Suppressor macrophage (primary cell): Measurements from ENCODE around the gene R3HDM1.
"Not testable (repeated sequence)": the region's sequence is repeated elsewhere in the genome, so short reads cannot be mapped to it uniquely, and the experiment has no call there.

Source experiments
- DNase-seq, 4 experiments: peaks; one replicate each; pipeline ENCODE4 v3.0.0-alpha.2; 2020 to 2022

R3HDM1 gene

DNA sequence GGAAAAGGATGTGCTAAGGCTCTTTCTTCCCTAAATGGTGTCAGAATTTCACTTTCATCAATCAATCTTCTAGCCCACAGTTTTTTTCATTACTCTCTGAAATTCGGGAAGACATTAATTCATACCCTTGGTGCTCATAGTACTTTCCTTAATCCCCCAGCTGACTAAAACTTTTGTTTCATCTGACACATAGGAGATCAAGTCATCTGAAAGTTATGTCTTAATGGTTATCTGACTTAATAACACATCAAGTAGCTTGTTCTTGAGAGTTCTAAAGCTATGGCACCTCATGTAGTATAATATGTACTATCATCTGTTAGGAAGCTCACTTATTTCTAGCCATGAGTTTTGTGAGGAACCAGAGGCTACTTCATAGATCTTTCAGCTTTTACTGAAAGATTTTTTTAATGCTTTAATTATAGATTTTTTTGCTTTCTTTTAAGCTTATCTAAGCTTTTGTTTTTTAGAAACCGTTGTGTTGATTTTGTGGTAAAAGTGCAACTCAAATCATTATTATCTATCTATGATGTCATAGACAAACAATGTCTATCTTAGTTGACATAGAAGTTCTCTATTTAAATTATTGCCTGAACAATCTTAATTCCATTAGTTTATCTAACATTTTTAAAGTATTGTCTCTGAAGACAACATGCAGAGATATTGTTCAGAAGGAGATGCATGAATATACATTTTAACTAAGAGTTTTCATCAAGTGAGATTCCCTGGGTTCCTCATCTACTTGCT lies 116.7 kb downstream of the R3HDM1 start:
- DNase-seq, result no peak

DNA sequence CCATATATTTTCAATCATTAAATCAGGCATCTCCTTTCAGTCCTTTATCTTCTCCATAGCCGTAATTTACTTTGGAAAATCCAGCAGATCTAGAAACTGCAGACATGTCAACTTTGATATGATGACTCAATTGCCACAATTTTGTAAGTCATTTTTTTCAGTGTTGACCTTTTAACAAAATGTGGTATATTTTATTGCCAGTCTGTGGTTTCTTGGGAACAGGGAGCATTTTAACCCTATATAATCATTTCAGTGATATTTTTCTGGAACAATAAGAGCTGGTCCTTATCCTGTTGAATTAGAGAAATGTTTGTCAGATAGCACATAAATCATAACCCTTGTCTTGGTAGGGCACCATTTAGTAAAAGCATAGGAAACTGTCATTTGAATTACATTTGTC lies 119.4 kb downstream of the R3HDM1 start:
- no peak for DNase-seq

- no peak for DNase-seq
These were observed 120.4 kb downstream of the R3HDM1 start for GRCh38 chr2:135651717-135652116.

DNA sequence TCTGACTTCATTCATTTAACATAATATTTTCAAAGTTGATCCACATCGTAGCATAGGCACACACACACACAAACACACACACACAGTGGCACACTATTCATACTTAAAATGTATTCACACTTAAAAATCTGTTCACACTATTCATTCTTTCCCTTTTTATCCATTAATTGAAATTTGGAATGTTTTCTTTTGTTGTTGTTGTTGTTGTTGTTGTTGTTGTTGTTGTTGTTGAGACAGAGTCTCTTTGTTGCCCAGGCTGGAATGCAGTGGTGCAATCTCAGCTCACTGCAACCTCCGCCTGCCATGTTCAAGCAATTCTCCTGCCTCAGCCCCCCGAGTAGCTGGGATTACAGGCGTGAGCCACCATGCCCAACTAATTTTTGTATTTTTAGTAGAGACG lies 123.0 kb downstream of the R3HDM1 start:
- DNase-seq, result not testable (repeated sequence)

GRCh38 chr2:135657806-135658582 lies 126.7 kb downstream of the R3HDM1 start:
- no peak for DNase-seq

DNA sequence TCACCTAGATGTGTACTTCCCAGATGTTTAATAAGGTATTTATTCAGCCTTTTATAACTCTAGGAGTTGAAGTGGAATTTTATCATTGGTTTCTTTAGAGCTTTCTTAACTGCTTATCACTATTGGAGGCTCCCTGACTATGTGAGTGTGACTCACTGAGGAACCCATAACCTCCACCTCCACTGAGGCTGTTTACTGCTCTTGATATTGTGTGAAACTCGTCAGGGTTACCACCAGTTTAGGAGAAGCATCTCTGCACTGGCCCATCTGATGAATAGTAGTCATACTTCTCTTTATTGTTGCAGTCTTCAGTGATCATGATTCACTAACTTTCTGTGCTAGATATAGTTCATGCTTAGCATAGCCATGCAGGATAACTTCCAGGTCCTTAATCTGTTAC lies 130.8 kb downstream of the R3HDM1 start:
- DNase-seq, result peak in 2 of 4 experiments; percentile 6 to 13

GRCh38 chr2:135663148-135663700 lies 131.9 kb downstream of the R3HDM1 start:
- DNase-seq, result no peak

DNA sequence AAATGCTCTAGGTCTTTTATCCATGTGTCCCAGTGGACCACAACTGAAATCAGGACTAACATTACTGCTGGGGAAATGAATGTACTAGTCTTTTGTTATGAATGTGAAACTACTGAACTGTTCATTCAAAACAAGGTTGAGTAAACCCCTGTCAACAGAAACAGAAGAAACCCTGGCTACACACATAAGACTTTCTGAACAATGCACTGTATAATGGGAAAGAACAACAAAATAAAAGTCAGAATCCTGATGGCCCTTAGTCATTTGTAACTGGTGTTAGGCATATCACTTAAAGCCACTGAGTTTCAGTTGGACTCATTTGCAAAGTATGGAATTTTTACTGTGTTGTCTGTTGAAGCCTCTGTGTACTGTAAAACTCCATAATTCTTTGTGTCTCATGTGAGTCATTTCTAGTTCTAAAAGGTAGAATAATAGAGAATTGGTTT lies 133.4 kb downstream of the R3HDM1 start:
- no peak for DNase-seq

- peak in 3 of 4 experiments; percentile 7 to 29 (median 24) for DNase-seq
These were observed 135.8 kb downstream of the R3HDM1 start for GRCh38 chr2:135667045-135667444.

GRCh38 chr2:135674453-135674852 lies 143.2 kb downstream of the R3HDM1 start:
- no peak for DNase-seq

DNA sequence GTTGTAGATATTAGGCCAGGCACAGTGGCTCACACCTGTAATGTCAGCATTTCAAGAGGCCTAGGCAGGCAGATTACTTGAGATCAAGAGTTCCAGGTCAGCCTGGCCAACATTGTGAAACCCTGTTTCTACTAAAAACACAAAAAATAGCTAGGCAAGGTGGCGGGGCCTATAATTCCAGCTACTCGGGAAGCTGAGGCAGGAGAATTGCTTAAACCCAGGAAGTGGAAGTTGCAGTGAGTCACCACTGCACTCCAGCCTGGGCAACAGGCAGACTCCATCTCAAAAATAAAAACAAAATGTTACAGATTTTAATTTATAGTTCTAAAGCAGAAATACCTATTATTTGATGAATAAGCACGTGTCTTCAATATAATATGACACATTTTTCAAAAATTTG lies 144.7 kb downstream of the R3HDM1 start:
- DNase-seq, result peak; percentile 20 to 48 (median 26)

GRCh38 chr2:135679125-135679524 lies 147.8 kb downstream of the R3HDM1 start:
- DNase-seq, result no peak

GRCh38 chr2:135685361-135685760 lies 154.1 kb downstream of the R3HDM1 start:
- DNase-seq, result no peak

DNA sequence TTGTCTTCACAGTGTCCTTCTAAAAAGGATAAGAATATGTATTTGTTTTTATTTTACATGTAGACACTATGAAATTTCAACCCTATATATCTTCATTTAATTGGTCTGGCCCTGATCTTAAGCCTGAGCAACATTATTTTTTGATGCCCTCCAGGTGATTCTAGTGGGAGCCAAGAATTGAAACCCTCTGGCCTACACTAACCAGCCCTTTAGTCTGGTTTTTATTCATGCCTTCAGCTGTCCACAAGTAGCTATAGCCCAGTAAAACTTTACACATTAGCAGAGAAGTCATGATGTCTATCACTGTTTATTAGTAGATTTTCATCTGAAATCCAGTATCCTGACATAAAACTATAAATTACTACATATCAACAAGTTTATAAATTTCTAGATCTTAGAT lies 157.7 kb downstream of the R3HDM1 start:
- DNase-seq, result no peak

- DNase-seq, result no peak
These were observed 158.4 kb downstream of the R3HDM1 start for GRCh38 chr2:135689679-135690078.

GRCh38 chr2:135694711-135695110 lies 163.4 kb downstream of the R3HDM1 start:
- no peak for DNase-seq

GRCh38 chr2:135698838-135699237 lies 167.6 kb downstream of the R3HDM1 start:
- no peak for DNase-seq

GRCh38 chr2:135701442-135701841 lies 170.2 kb downstream of the R3HDM1 start:
- DNase-seq, result peak in 2 of 4 experiments; percentile 4 to 34

GRCh38 chr2:135703300-135703699 lies 172.0 kb downstream of the R3HDM1 start:
- no peak for DNase-seq

GRCh38 chr2:135704075-135704474 lies 172.8 kb downstream of the R3HDM1 start:
- DNase-seq, result not testable (repeated sequence)

DNA sequence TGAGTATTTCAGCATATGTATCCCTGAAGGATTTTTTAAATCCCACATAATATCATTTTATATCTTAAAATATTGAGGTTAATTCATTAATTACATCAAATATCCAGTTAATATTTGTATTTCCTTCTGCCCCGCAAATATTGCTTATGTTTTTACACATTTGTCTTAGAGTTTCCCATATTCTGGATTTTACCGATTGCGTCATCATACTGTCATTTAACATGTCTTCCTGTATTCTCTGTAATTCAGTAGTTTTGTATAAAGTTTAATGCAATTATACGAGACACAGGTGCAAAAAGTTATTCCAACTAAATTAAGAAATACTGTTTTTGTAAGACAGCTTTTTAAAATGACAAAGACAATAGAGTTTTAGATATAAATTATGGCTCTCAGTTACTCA lies 176.9 kb downstream of the R3HDM1 start:
- DNase-seq, result no peak

DNA sequence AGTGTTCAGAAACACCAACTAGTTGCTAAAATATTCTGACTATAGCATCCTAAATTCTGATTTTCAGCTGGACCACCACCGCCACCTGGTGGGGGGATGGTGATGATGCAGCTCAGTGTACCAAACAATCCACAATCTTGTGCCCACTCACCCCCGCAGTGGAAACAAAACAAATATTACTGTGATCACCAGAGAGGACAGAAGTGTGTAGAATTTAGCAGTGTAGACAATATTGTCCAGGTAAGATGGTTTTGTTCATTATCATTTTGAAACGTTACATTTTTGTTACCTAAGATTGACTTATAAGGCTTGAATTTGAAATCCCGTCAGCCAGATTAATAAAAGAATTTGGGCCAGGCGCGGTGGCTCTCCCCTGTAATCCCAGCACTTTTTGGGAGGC lies 178.7 kb downstream of the R3HDM1 start:
- DNase-seq, result peak; percentile 67 to 76 (median 72)

GRCh38 chr2:135715086-135715485 lies 183.8 kb downstream of the R3HDM1 start:
- DNase-seq, result not testable (repeated sequence)
